ENCODE measurements around the gene ROR2. TPM values are rescaled to one million over a fixed set of nuclear protein-coding genes. Genes with fewer than 3 reads are reported as not detected.

Gene ROR2
- total RNA-seq, 1 experiment from 2014 or later, result 2.7 TPM

DNA sequence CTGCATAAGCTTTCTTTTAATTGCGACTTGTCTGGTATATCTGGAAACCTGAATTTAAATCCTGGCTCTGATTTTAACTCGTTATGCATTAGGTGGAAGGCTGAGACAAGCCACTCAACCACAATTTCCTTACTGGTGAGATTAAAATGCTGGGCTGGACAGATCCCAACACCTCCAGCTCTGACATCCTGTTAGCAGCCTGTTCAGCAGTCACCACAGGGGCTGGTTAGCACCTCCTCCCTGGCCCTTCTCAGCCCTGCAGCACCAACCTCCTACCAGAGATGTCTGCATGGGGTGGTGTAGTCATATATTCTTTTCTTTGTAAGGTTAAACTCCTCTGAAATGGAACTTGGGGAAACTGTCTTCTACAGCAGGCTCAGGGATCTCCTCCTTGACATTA is 369.9 kb downstream of the ROR2 start:
- Histone ChIP-seq H3K9ac (ENCODE audit: extremely low read depth, insufficient read length, low read length) (no peak overlapping the region), H3K18ac (ENCODE audit: insufficient read length, low read depth, low read length) (no peak overlapping the region), H4K20me1 (ENCODE audit: control insufficient read depth, insufficient read depth, insufficient read length) (no peaks in the 10 kb centered on the region), H3K79me2 (ENCODE audit: insufficient read depth, low read length) (no peaks in the 10 kb centered on the region), H3K9me3 (ENCODE audit: control insufficient read depth, low read depth, low read length) (no peaks in the 10 kb centered on the region), H4K91ac (ENCODE audit: insufficient read length, low read depth, low read length) (no peak overlapping the region), H2BK20ac (ENCODE audit: low read depth, low read length, poor library complexity, severe bottlenecking) (no peak overlapping the region), H2AK5ac (ENCODE audit: insufficient read length, low read length) (no peak overlapping the region), H2BK120ac (ENCODE audit: low read depth, low read length, poor library complexity, severe bottlenecking) (no peak overlapping the region), H3K4me2 (ENCODE audit: insufficient read depth, insufficient read length, low read length) (no peak overlapping the region), H3K14ac (ENCODE audit: insufficient read depth, low read length) (no peak overlapping the region), H3K27me3 (ENCODE audit: insufficient read depth, low read length) (no peaks in the 10 kb centered on the region), H3K27ac (ENCODE audit: insufficient read length, low read depth, low read length) (no peak overlapping the region), H3K56ac (ENCODE audit: insufficient read length, low read depth, low read length) (no peak overlapping the region), H3T11ph (ENCODE audit: low read length) (no peak overlapping the region), H3K4ac (ENCODE audit: low read depth, low read length) (no peak overlapping the region), H4K8ac (replicated peaks; ENCODE audit: insufficient read length, low read depth, low read length) (no peak overlapping the region), H2AFZ (ENCODE audit: low read length) (no peak overlapping the region), H2BK12ac (ENCODE audit: insufficient read length, low read depth, low read length) (no peak overlapping the region), H3K23me2 (ENCODE audit: insufficient read length, low read depth, low read length, poor library complexity, severe bottlenecking) (no peaks in the 10 kb centered on the region), H4K5ac (ENCODE audit: insufficient read length, low read depth, low read length) (no peak overlapping the region), H3K23ac (ENCODE audit: insufficient read length, low read depth, low read length) (no peak overlapping the region), H3K4me1 (ENCODE audit: insufficient read depth, low read length) (no peaks in the 10 kb centered on the region), H2BK15ac (ENCODE audit: low read depth, low read length) (no peak overlapping the region), H3K79me1 (ENCODE audit: insufficient read depth, low read depth, low read length, poor library complexity, severe bottlenecking) (no peaks in the 10 kb centered on the region), H2BK5ac (ENCODE audit: insufficient read length, low read length) (no peak overlapping the region)
- no peaks in the 10 kb centered on the region for H3K27me3 Mint-ChIP-seq (ENCODE audit: low read depth)
- TF ChIP-seq, protein P1, sequence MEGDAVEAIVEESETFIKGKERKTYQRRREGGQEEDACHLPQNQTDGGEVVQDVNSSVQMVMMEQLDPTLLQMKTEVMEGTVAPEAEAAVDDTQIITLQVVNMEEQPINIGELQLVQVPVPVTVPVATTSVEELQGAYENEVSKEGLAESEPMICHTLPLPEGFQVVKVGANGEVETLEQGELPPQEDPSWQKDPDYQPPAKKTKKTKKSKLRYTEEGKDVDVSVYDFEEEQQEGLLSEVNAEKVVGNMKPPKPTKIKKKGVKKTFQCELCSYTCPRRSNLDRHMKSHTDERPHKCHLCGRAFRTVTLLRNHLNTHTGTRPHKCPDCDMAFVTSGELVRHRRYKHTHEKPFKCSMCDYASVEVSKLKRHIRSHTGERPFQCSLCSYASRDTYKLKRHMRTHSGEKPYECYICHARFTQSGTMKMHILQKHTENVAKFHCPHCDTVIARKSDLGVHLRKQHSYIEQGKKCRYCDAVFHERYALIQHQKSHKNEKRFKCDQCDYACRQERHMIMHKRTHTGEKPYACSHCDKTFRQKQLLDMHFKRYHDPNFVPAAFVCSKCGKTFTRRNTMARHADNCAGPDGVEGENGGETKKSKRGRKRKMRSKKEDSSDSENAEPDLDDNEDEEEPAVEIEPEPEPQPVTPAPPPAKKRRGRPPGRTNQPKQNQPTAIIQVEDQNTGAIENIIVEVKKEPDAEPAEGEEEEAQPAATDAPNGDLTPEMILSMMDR (conservative IDR thresholded peaks at IDR 0.05), result no peak
- no CpG with 5 or more reads among the region's 2 CpGs for WGBS (ENCODE audit: extremely low coverage, insufficient read length, low lambda C conversion rate)
- H3K36me3 Mint-ChIP-seq (ENCODE audit: insufficient read depth in 1 of 3, low read depth in 3 of 3), result no peaks in the 10 kb centered on the region
- DNase-seq, result no peak
- no peak overlapping the region for H3K27ac Mint-ChIP-seq
- H3K9me3 Mint-ChIP-seq, result no peaks in the 10 kb centered on the region
- H3K4me3 Mint-ChIP-seq, result no peak overlapping the region
- H3K4me1 Mint-ChIP-seq, result peaks cover 20 to 33% of the 10 kb centered on the region in 2 experiments
